ENCODE results near the gene ASCL4. TPM values are rescaled to one million over a fixed set of nuclear protein-coding genes. Genes with fewer than 3 reads are reported as not detected.

ASCL4 gene
- total RNA-seq, 2 experiments from 2014 or later: not detected

DNA sequence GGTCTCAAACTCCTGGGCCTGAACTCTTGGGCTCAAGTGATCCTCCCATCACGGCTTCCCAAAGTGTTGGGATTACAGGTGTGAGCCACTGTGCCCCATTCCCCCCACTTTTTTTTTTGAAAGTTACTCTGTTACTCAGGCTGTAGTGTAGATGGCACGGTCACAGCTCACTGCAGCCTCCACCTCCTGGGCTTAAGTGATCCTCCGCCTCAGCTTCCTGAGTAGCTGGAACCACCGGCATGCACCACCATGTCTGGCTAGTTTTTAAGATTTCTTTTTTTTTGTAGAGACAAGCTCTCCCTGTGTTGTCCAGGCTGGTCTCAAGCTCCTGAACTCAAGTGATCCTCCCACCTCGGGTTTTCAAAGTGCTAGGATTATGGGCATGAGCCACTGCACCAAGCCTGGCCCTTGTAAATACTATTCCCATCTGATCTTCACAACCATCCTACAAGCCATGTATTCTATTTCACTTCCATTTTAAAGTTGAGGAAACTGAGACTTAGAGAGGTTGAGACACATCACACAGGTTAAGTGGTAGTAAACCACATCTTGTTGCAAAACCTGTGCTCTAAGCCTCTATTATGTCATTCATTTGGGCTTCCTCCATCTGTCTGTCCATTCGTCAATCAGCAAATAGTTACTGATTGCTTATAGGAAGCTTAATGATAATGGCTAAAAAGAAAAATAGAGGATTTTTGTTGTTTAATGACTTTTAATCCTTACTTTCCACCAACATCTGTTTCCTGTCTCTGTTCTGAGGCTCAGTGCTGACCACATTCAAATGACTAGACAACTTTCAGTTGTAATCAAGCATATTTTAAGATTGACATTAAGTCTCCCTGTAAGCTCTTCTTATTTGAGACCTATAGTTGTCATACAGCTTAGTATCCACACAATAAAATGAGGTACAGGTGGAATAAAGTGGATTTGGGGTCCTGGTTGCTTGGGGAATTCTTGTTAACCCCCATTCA, 9.2 kb downstream of the ASCL4 start:
- no peaks in the 10 kb centered on the region for H3K9me3 Mint-ChIP-seq
- POLR2A ChIA-PET: interaction anchor here (1.0 kb wide), 1 partner anchor 25 kb away, joined by 3 read pairs; no protein-coding TSS in a partner anchor
- H3K36me3 Mint-ChIP-seq (ENCODE audit: low read depth): no peaks in the 10 kb centered on the region
- H3K27me3 Mint-ChIP-seq: peaks cover 27% of the 10 kb centered on the region
- H3K27ac Mint-ChIP-seq: no peak overlapping the region
- no peak for DNase-seq
- H3K4me1 Mint-ChIP-seq: peaks cover 8% of the 10 kb centered on the region
- H3K4me3 Mint-ChIP-seq: no peak overlapping the region
- CTCF ChIA-PET: interaction anchor here (0.7 to 1.6 kb wide), 2 partner anchors 129 to 220 kb away, joined by 3 read pairs; no protein-coding TSS in a partner anchor

DNA sequence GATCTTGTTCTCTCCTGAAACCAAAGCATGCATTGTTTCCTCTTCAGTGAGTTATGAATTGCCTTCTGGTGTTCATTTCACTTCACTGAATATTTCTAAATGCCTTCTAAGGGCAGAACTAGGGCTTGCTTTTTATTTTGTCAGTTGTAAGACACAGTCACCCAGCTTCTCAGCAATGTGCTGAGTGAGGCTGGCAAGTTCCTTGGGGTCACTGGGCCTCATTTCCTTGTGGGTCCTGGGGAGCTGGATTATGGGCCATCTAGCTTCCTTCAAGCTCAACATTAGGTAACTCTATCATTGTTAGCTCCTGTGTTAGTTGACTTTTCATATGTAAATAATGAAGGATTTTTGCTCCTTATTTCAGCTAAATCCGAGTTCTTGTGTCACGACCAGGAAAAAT, 13.8 kb downstream of the ASCL4 start:
- Mint-ChIP-seq H3K36me3 (ENCODE audit: low read depth) (peaks cover 2% of the 10 kb centered on the region), H3K27me3 (peaks cover 12% of the 10 kb centered on the region), H3K4me3 (no peak overlapping the region), H3K9me3 (peaks cover 3% of the 10 kb centered on the region), H3K27ac (no peak overlapping the region), H3K4me1 (peaks cover 6% of the 10 kb centered on the region)
- ChIA-PET CTCF (no interaction called here), POLR2A (no interaction called here)
- no peak for DNase-seq

DNA sequence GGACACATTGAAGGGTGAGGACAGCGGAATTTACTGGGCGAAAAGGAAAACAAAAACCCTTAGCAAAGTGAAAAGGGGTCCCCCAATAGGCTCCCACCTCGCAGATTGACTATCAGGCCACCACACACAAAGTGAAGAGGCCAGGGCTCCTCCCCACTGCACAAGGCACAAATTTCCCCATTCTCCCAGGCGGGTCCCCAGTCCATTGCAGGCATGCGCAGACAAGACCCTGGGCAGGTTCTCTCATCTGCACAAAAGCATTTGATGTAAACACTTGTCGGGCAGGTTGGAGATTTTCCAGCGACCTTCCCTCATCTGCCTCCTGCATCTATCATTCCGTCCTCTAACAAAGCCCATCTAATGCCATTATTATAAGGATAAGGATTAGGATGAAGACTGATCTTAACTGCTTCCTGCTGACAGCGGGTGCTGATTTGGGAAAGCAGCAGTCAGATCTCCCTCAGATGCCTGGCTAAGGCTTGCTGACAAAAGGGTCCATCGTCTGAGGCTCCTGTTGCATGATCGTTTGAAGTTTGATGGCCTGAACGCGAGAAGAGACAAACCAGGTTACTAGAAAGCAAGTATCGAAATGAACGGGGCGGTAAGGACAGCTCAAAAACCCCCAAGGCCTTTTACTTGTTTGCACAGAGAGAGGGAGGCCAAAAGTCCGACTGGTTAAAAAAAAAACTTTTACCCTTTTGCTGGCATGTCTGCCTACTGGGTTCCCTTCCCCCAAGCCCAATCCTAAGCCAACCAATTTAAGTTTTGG, 14.4 kb downstream of the ASCL4 start:
- DNase-seq: no peak
- POLR2A ChIA-PET: no interaction called here
- peaks cover 10% of the 10 kb centered on the region for H3K27me3 Mint-ChIP-seq
- peaks cover 3% of the 10 kb centered on the region for H3K4me1 Mint-ChIP-seq
- no peak overlapping the region for H3K27ac Mint-ChIP-seq
- CTCF ChIA-PET: no interaction called here
- no peak overlapping the region for H3K4me3 Mint-ChIP-seq
- peaks cover 2% of the 10 kb centered on the region for H3K36me3 Mint-ChIP-seq (ENCODE audit: low read depth)
- H3K9me3 Mint-ChIP-seq: peaks cover 3% of the 10 kb centered on the region

DNA sequence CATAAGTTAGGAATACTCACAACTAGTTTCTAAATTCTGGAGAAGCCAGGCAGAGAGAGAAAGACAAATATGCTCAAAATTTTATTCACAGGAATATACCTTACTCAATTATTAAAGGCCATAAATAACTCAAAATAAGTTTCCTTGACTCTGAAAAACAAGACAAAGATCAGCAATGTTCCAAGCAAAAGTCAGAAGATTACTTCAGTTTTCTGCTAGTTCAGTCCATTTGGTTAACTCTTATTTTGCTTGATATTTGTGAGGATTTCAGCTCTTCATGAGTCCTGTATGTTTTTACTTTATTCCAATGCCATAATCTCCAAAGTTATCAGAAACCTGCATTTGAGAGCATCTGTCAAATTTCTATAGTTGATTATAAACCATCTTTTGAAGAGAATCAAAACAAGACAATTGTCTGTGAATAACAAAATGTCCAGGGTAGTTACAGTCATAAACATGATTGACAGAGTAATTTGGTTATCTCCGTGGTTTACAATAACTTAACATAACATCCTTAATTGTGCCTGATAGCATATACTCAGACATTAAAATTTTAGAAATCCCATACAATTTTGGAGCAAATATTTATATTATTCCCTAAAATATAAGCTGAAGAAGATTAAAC, 17.1 kb downstream of the ASCL4 start:
- H3K9me3 Mint-ChIP-seq: peaks cover 3% of the 10 kb centered on the region
- no peak for DNase-seq
- peaks cover 2% of the 10 kb centered on the region for H3K36me3 Mint-ChIP-seq (ENCODE audit: low read depth)
- ChIA-PET POLR2A (no interaction called here), CTCF (no interaction called here)
- H3K4me1 Mint-ChIP-seq: no peaks in the 10 kb centered on the region
- no peak overlapping the region for H3K27ac Mint-ChIP-seq
- H3K27me3 Mint-ChIP-seq: peaks cover 26% of the 10 kb centered on the region
- no peak overlapping the region for H3K4me3 Mint-ChIP-seq

DNA sequence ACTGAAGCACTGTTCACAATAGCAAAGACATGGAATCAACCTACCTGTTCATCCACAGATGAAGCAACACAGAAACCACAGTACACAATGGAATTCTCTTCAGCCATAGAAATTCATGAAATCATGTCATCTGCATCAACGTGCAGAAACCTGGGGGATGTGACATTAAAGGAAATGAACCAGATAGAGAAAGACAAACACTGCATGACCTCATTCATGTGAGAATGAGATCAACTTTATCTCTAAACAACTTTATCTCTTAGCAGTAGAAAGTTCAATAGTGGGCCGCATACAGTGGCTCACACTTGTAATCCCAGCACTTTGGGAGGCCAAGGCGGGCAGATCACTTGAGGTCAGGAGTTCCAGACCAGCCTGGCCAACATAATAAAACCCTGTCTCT, 19.9 kb downstream of the ASCL4 start:
- peaks cover 3% of the 10 kb centered on the region for H3K9me3 Mint-ChIP-seq
- DNase-seq: no peak
- peaks cover 31% of the 10 kb centered on the region for H3K27me3 Mint-ChIP-seq
- H3K4me1 Mint-ChIP-seq: no peaks in the 10 kb centered on the region
- no peak overlapping the region for H3K4me3 Mint-ChIP-seq
- H3K36me3 Mint-ChIP-seq (ENCODE audit: low read depth): peaks cover 2% of the 10 kb centered on the region
- POLR2A ChIA-PET: no interaction called here
- H3K27ac Mint-ChIP-seq: no peak overlapping the region
- CTCF ChIA-PET: no interaction called here

DNA sequence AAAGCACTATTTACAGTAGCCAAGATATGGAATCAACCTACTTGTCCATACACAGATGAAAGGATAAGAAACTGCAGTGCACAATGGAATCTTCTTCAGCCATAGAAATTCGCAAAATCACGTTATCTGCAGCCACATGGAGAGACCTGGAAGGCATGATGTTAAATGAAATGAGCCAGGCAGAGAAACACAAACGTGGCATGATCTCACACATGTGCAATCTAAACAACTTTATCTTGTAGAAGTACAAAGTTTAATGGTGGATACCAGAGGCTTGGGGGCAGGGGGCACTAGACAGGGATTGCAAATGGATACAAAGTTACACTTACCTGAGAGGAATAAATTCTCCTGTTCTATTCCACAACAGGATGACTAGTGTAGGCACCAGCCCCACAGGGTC, 24.1 kb downstream of the ASCL4 start:
- Mint-ChIP-seq H3K27ac (no peak overlapping the region), H3K4me3 (no peak overlapping the region), H3K36me3 (ENCODE audit: low read depth) (no peaks in the 10 kb centered on the region), H3K27me3 (peaks cover 32% of the 10 kb centered on the region), H3K9me3 (no peaks in the 10 kb centered on the region), H3K4me1 (no peaks in the 10 kb centered on the region)
- ChIA-PET POLR2A (no interaction called here), CTCF (no interaction called here)
- DNase-seq: no peak

DNA sequence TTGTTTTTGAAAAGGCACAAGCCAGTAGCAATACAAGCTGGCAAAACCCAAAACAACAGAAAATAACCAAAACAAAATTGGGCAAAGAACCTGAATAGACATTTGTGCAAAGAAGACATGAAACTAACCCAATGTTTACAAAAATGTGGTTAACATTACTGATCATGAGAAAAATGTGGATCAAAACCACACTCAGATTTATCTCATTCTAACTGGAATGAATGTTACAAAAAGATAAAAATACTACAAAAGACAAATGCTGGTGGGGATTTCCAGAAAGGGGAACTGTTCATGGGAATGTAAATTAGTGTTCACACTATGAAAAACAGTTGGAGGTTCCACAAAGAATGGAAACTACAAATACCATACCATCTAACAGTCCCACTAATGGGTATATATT, 26.6 kb downstream of the ASCL4 start:
- Mint-ChIP-seq H3K36me3 (ENCODE audit: low read depth) (no peaks in the 10 kb centered on the region), H3K4me1 (no peaks in the 10 kb centered on the region), H3K27ac (no peak overlapping the region), H3K4me3 (no peak overlapping the region), H3K27me3 (peaks cover 18% of the 10 kb centered on the region), H3K9me3 (no peaks in the 10 kb centered on the region)
- CTCF ChIA-PET: no interaction called here
- POLR2A ChIA-PET: no interaction called here
- DNase-seq: no peak

DNA sequence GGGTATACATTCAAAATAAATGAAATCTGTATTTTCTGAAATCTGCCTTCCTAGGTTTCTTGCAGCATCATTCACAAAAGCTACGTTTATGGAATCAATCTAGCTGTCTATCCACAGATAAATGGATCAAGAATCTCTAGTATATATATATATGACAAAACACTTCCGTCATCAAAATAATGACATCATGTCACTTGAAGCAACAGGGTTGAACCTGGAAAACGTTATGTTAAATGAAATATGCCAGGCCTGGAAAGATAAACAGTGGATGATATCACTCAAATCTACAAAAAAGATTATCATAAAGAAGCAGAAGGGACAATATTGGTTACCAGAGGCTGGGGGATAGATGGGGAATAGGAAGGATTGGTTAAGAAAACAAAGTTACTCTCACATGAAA, 28.6 kb downstream of the ASCL4 start:
- POLR2A ChIA-PET: no interaction called here
- Mint-ChIP-seq H3K4me1 (no peaks in the 10 kb centered on the region), H3K9me3 (no peaks in the 10 kb centered on the region), H3K4me3 (no peak overlapping the region), H3K27me3 (peaks cover 14% of the 10 kb centered on the region), H3K36me3 (ENCODE audit: low read depth) (no peaks in the 10 kb centered on the region), H3K27ac (no peak overlapping the region)
- CTCF ChIA-PET: no interaction called here
- DNase-seq: no peak

DNA sequence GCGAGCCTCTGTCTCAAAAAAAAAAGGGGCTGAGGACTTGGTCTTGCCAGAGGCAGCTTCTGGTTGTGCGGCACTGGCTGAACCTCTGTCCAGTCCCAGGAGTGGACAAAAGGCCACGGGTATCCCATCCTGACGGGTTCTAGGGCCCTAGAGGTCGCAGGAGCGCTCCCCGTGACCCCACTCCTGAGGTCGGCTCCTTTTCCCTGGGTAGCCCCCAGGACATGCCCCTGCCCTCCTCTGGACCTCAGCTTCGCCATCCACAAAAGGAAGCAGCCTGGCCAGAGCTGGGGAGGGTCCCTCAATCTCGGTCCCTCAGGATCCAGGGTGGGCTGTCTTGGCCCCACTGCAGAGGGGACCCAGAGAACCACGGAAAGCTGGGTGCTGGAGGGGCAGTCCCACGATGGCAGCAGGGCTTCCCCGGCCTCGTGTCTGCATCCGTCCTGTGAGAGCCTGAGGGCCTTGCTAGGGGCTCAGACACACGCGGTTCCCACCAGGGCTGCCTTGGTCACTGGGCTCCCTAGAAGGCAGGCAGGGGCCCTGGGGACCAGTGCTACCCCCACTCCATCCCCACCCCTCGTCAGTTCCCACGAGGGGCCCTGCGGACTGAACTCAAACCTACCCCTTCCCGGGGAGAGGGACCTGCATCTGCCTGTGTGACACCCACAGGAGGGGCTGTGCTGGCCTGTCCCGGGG, 31.1 kb downstream of the ASCL4 start:
- H3K27me3 Mint-ChIP-seq: peaks cover 9% of the 10 kb centered on the region
- ChIA-PET POLR2A (no interaction called here), CTCF (no interaction called here)
- no peak overlapping the region for H3K27ac Mint-ChIP-seq
- H3K36me3 Mint-ChIP-seq (ENCODE audit: low read depth): no peaks in the 10 kb centered on the region
- H3K4me3 Mint-ChIP-seq: no peak overlapping the region
- DNase-seq: no peak
- H3K9me3 Mint-ChIP-seq: no peaks in the 10 kb centered on the region
- H3K4me1 Mint-ChIP-seq: no peaks in the 10 kb centered on the region

DNA sequence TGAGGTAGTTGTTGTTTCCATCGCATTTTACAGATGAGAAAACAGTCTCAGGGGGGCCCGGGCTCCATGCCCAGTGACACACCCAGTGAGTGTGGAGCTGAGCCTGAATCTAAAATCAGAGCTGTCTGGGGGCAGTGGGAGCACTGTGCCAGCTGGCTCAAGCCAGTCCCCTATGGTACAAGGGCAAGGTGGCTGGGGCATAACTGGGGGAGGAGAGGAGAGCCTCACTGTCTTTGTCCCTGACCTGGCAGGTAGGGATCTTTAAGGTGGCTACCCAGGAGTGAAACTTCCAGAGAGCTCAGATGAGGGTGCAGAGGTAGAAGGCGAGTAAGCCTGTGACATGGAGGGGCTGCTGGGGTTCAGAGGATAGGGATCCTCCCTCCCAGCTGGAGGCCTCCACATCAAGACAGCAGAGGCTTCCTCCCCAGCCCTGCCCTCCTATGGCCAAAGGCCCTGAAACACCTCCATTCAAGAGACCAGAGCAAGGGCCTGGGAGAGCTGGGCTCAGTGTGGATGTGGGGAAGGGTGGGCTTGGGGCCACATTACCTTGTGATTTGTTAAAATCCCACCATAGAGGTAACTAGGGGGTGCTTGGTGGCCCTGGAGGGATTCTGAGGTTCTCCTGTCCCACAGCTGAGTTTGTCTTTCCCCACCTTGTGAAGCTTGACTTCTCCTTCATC, 33.1 kb downstream of the ASCL4 start:
- no peaks in the 10 kb centered on the region for H3K4me1 Mint-ChIP-seq
- CTCF ChIA-PET: no interaction called here
- H3K27me3 Mint-ChIP-seq: peaks cover 3% of the 10 kb centered on the region
- H3K36me3 Mint-ChIP-seq (ENCODE audit: low read depth): no peaks in the 10 kb centered on the region
- H3K4me3 Mint-ChIP-seq: no peak overlapping the region
- DNase-seq: no peak
- no peak overlapping the region for H3K27ac Mint-ChIP-seq
- POLR2A ChIA-PET: no interaction called here
- H3K9me3 Mint-ChIP-seq: no peaks in the 10 kb centered on the region

DNA sequence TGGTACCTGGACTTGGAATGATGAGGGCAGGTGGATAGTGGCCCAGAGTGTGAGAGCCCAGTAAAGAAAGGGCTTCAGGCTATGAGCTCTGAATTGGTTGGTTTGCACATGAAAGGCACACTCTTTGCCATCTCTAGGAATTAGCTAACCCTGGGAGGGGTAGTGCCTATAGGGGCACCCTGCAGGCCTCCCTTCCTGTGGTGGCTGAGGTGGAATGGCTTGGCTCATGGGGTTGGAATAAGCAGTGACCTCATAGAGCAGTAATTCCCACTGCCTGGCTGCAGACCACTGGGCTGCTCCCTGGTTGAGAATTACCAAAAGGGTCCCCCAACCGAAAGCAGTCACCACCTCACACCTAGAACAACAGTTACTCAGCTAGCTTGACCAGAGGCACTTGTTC, 42.7 kb downstream of the ASCL4 start:
- CTCF ChIA-PET: no interaction called here

DNA sequence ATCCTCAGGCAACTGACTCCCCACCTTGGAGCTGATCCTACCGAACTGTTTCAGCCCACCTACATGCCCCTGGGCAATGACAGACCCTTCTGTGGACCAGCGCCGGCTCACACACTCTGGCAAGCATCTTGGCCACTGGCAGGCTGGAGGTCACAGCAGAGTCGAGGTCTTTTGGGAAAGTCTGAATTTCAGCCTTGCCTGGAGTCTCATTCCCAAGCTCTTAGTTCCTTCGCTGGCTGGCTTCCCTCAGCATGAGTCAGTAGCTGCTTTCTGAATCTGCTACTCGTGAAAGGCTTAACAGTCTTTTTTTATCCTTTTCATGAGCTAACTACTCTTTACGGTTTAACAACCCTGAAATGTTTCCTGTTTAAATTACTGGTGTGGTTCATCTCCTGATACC, 44.5 kb downstream of the ASCL4 start:
- H3K4me3 Mint-ChIP-seq: no peak overlapping the region
- ChIA-PET POLR2A (no interaction called here), CTCF (interaction anchor here (0.6 kb wide), 1 partner anchor 311 kb away, joined by 3 read pairs; no protein-coding TSS in a partner anchor)
- DNase-seq: no peak
- H3K27me3 Mint-ChIP-seq: peaks cover 5% of the 10 kb centered on the region
- H3K9me3 Mint-ChIP-seq: peaks cover 8% of the 10 kb centered on the region
- no peaks in the 10 kb centered on the region for H3K36me3 Mint-ChIP-seq (ENCODE audit: low read depth)
- H3K27ac Mint-ChIP-seq: no peak overlapping the region
- H3K4me1 Mint-ChIP-seq: no peaks in the 10 kb centered on the region

More for the DNA sequence above, 42.7 kb downstream of the ASCL4 start:
- no peak for DNase-seq
- H3K36me3 Mint-ChIP-seq (ENCODE audit: low read depth): no peaks in the 10 kb centered on the region
- no peaks in the 10 kb centered on the region for H3K4me1 Mint-ChIP-seq
- no peak overlapping the region for H3K27ac Mint-ChIP-seq
- H3K4me3 Mint-ChIP-seq: no peak overlapping the region
- POLR2A ChIA-PET: no interaction called here
- peaks cover 8% of the 10 kb centered on the region for H3K9me3 Mint-ChIP-seq
- H3K27me3 Mint-ChIP-seq: peaks cover 5% of the 10 kb centered on the region

Measured in activated CD4-positive, alpha-beta memory T cell treated with anti-CD3 and anti-CD28 coated beads, Interleukin-2, amount 10 ng/mL, durations not matched to agents 7 days and 5 days (primary cell).